C4-2B (cell line): ENCODE results near the gene BCL2L1.

Experiments used
- CTCF ChIP-seq: fragments of 450-650 bp; conservative IDR thresholded peaks from 2 replicates; pipeline ENCODE4 v1.5.1; 2017; ENCODE audit warnings: mild to moderate bottlenecking
- ZFX ChIP-seq: fragments of 450-650 bp; IDR thresholded peaks from 2 replicates; pipeline ENCODE4 v1.6.1; 2017

GRCh38 chr20:31760519-31761240, 38.0 kb upstream of the BCL2L1 start:
- TF ChIP-seq CTCF (no peak), ZFX (no peak)
